Type B pancreatic cell (in vitro differentiated cells): ENCODE data around the gene RETNLB. TPM values are rescaled to one million over a fixed set of nuclear protein-coding genes. Genes with fewer than 3 reads are reported as not detected.

Experiments
- DNase-seq: peaks from one replicate; pipeline ENCODE4 v3.0.0; 2021; ENCODE audit warnings: mixed read lengths; ENCODE audit not compliant: unreplicated experiment; ENCODE audit errors: extremely low spot score
- H3K27ac Mint-ChIP-seq: 2 replicates; pipeline ENCODE4 v1.8.0; 2021; ENCODE audit warnings: mild to moderate bottlenecking, mixed read lengths
- H3K27me3 Mint-ChIP-seq: 2 replicates; pipeline ENCODE4 v1.8.0; 2021; ENCODE audit warnings: mixed read lengths
- H3K36me3 Mint-ChIP-seq: 2 replicates; pipeline ENCODE4 v1.8.0; 2021; ENCODE audit warnings: mixed read lengths
- H3K4me1 Mint-ChIP-seq: one replicate; pipeline ENCODE4 v1.8.0; 2021; ENCODE audit warnings: mixed read lengths; ENCODE audit not compliant: unreplicated experiment
- H3K4me3 Mint-ChIP-seq: 2 replicates; pipeline ENCODE4 v1.8.0; 2021; ENCODE audit warnings: mild to moderate bottlenecking, mixed read lengths
- H3K9me3 Mint-ChIP-seq: 2 replicates; pipeline ENCODE4 v1.8.0; 2021; ENCODE audit warnings: mixed read lengths
- total RNA-seq: library from RNA; stranded (reverse); gene quantifications from 2 replicates; pipeline ENCODE4 v1.2.1, GENCODE V29; 2021; ENCODE audit warnings: low replicate concordance
- TF ChIP-seq, protein P1 (sequence below): fragments of 200-600 bp; sonication (generic); conservative IDR thresholded peaks from 2 replicates; pipeline ENCODE4 v1.5.0; 2021; ENCODE audit warnings: antibody characterized with exemption, mild to moderate bottlenecking

The RETNLB gene
- total RNA-seq, 1 donor from 2014 or later: 1.1 TPM

DNA sequence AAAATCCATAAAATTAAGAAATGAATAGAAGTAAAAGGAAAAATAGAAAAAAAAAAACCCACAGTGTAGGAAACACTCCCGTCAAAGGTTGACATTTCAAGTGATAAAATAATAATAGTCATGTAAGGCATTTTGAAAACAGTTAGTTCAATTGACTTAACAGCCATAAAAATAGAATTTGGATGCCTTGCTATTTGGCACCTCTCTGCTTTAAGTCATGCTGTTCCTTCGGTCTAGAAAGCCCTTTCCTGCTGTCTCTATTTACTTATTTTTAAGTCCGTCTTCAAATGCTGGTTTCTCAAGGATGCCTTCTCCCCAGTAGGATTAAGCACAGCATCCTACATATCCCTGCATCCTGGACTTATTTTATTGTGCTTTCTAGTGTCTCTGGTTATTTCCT is 22.3 kb upstream of the RETNLB start:
- Mint-ChIP-seq H3K36me3 (no peaks in the 10 kb centered on the region), H3K4me3 (no peak overlapping the region), H3K27ac (no peak overlapping the region), H3K27me3 (no peaks in the 10 kb centered on the region), H3K4me1 (no peaks in the 10 kb centered on the region), H3K9me3 (no peaks in the 10 kb centered on the region)
- DNase-seq: no peak
- TF ChIP-seq, protein P1, sequence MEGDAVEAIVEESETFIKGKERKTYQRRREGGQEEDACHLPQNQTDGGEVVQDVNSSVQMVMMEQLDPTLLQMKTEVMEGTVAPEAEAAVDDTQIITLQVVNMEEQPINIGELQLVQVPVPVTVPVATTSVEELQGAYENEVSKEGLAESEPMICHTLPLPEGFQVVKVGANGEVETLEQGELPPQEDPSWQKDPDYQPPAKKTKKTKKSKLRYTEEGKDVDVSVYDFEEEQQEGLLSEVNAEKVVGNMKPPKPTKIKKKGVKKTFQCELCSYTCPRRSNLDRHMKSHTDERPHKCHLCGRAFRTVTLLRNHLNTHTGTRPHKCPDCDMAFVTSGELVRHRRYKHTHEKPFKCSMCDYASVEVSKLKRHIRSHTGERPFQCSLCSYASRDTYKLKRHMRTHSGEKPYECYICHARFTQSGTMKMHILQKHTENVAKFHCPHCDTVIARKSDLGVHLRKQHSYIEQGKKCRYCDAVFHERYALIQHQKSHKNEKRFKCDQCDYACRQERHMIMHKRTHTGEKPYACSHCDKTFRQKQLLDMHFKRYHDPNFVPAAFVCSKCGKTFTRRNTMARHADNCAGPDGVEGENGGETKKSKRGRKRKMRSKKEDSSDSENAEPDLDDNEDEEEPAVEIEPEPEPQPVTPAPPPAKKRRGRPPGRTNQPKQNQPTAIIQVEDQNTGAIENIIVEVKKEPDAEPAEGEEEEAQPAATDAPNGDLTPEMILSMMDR: no peak

GRCh38 chr3:108775649-108776048 is 18.4 kb upstream of the RETNLB start:
- no peak for DNase-seq
- H3K4me3 Mint-ChIP-seq: no peak overlapping the region
- H3K27ac Mint-ChIP-seq: no peak overlapping the region
- no peaks in the 10 kb centered on the region for H3K9me3 Mint-ChIP-seq
- H3K27me3 Mint-ChIP-seq: no peaks in the 10 kb centered on the region
- TF ChIP-seq, protein P1: no peak
- no peaks in the 10 kb centered on the region for H3K36me3 Mint-ChIP-seq
- peaks cover 5% of the 10 kb centered on the region for H3K4me1 Mint-ChIP-seq

GRCh38 chr3:108767253-108767652 is 10.0 kb upstream of the RETNLB start:
- TF ChIP-seq, protein P1: no peak
- Mint-ChIP-seq H3K36me3 (no peaks in the 10 kb centered on the region), H3K4me3 (no peak overlapping the region), H3K27me3 (peaks cover 14% of the 10 kb centered on the region), H3K27ac (no peak overlapping the region), H3K9me3 (no peaks in the 10 kb centered on the region), H3K4me1 (peaks cover 5% of the 10 kb centered on the region)
- no peak for DNase-seq

GRCh38 chr3:108755686-108756085 is 1.5 kb downstream of the RETNLB start:
- peaks cover 6% of the 10 kb centered on the region for H3K27me3 Mint-ChIP-seq
- no peak overlapping the region for H3K27ac Mint-ChIP-seq
- TF ChIP-seq, protein P1: no peak
- H3K9me3 Mint-ChIP-seq: no peaks in the 10 kb centered on the region
- no peak overlapping the region for H3K4me3 Mint-ChIP-seq
- no peaks in the 10 kb centered on the region for H3K4me1 Mint-ChIP-seq
- DNase-seq: no peak
- no peaks in the 10 kb centered on the region for H3K36me3 Mint-ChIP-seq

- Mint-ChIP-seq H3K36me3 (no peaks in the 10 kb centered on the region), H3K9me3 (peaks cover 11% of the 10 kb centered on the region), H3K4me3 (no peak overlapping the region), H3K27me3 (peaks cover 12% of the 10 kb centered on the region), H3K27ac (no peak overlapping the region), H3K4me1 (no peaks in the 10 kb centered on the region)
- TF ChIP-seq, protein P1: no peak
- no peak for DNase-seq
Observed at GRCh38 chr3:108744762-108745161, 12.4 kb downstream of the RETNLB start.

GRCh38 chr3:108742929-108743328 is 14.3 kb downstream of the RETNLB start:
- no peak overlapping the region for H3K27ac Mint-ChIP-seq
- H3K27me3 Mint-ChIP-seq: peaks cover 12% of the 10 kb centered on the region
- peaks cover 11% of the 10 kb centered on the region for H3K9me3 Mint-ChIP-seq
- no peak for DNase-seq
- no peaks in the 10 kb centered on the region for H3K4me1 Mint-ChIP-seq
- TF ChIP-seq, protein P1: no peak
- H3K4me3 Mint-ChIP-seq: no peak overlapping the region
- no peaks in the 10 kb centered on the region for H3K36me3 Mint-ChIP-seq
